EH (cell line): ENCODE results near the gene CMSS1.

Experiments
- DNase-seq: peaks from one replicate; pipeline ENCODE4 v3.0.0-alpha.2; 2015; ENCODE audit warnings: low read depth

The CMSS1 gene

GRCh38 chr3:100184948-100185570 is 367.4 kb downstream of the CMSS1 start:
- DNase-seq, result peak; percentile 37

- DNase-seq, result peak; percentile 26
These were observed 368.2 kb downstream of the CMSS1 start for GRCh38 chr3:100185847-100186246.

- no peak for DNase-seq
These were observed 371.8 kb downstream of the CMSS1 start for GRCh38 chr3:100189444-100189964.

- DNase-seq, result no peak
These were observed 377.7 kb downstream of the CMSS1 start for GRCh38 chr3:100195375-100195774.

- DNase-seq, result no peak
These were observed 380.2 kb downstream of the CMSS1 start for GRCh38 chr3:100197876-100198275.

- no peak for DNase-seq
These were observed 381.1 kb downstream of the CMSS1 start for GRCh38 chr3:100198579-100199269.

- DNase-seq, result peak; percentile 10
These were observed 387.5 kb downstream of the CMSS1 start for GRCh38 chr3:100205171-100205570.

- DNase-seq, result no peak
These were observed 389.0 kb downstream of the CMSS1 start for GRCh38 chr3:100206687-100207086.

GRCh38 chr3:100207886-100208285 is 390.2 kb downstream of the CMSS1 start:
- no peak for DNase-seq

- DNase-seq, result no peak
These were observed 391.5 kb downstream of the CMSS1 start for GRCh38 chr3:100209169-100209568.

GRCh38 chr3:100209948-100210771 is 392.5 kb downstream of the CMSS1 start:
- DNase-seq, result peak; percentile 48

- DNase-seq, result peak; percentile 91
These were observed 393.1 kb downstream of the CMSS1 start for GRCh38 chr3:100210772-100211135.

- DNase-seq, result peak; percentile 30
These were observed 396.4 kb downstream of the CMSS1 start for GRCh38 chr3:100213891-100214573.

- DNase-seq, result no peak
These were observed 396.9 kb downstream of the CMSS1 start for GRCh38 chr3:100214574-100214964.

GRCh38 chr3:100216713-100217112 is 399.1 kb downstream of the CMSS1 start:
- peak; percentile 48 for DNase-seq

- DNase-seq, result no peak
These were observed 403.5 kb downstream of the CMSS1 start for GRCh38 chr3:100221159-100221558.

GRCh38 chr3:100225193-100225592 is 407.5 kb downstream of the CMSS1 start:
- no peak for DNase-seq

GRCh38 chr3:100225883-100226282 is 408.2 kb downstream of the CMSS1 start:
- DNase-seq, result no peak

- peak; percentile 93 for DNase-seq
These were observed 409.2 kb downstream of the CMSS1 start for GRCh38 chr3:100226712-100227429.

GRCh38 chr3:100227511-100227921 is 409.9 kb downstream of the CMSS1 start:
- DNase-seq, result peak; percentile 50

- DNase-seq, result no peak
These were observed 410.6 kb downstream of the CMSS1 start for GRCh38 chr3:100228247-100228646.
